ENCODE results near the gene KCNG2. TPM values are rescaled to one million over a fixed set of nuclear protein-coding genes. Genes with fewer than 3 reads are reported as not detected.

KCNG2 gene
- total RNA-seq, 2 experiments from 2014 or later: not detected

DNA sequence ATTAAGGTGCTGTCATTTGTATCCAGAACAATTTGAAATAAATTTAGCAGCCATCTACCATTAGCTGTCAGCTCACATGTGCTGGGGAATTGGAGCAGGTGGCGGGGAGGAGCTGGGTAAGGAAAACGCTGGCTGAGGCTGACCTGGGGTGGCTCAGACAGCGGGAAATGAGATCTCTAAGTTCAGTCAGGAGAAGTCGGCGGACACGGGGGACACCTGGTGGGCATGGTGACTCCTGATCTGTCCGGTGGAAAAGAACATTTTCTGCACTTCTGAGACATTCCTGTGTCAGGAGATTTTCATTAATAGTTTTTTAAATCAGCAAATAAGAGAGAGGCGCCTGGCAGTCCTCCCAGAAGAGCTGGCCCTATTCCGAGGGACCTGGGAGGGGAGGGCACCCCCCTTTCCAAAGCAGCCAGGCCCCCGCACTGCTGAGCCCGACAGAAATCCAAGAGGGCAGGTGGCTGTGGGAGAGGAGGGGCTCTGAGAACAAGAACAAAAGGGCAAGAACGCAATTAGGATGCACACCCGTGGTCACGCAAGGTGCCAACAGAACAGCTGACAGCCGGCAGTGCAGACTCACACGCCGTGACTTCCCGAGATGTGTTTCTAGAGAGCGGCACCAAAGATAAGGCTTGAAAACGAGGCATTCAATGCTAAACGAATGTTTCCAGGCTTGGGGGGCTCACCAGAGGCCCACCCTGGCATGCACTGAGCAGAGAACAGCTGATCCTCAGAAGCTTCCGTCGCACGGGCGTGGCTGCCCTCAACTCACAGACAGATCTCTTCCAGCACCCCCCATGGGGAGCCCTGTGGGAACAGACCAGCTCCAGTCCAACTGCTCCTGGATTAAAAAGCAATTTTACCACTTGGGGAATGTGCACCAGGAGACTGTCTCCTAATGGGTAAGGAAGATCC lies 127.3 kb downstream of the KCNG2 start:
- Mint-ChIP-seq H3K27ac (no peak overlapping the region), H3K36me3 (ENCODE audit: low read depth) (peaks cover 35% of the 10 kb centered on the region), H3K4me3 (no peak overlapping the region), H3K9me3 (peaks cover 16% of the 10 kb centered on the region), H3K4me1 (ENCODE audit: low read depth) (no peaks in the 10 kb centered on the region), H3K27me3 (no peaks in the 10 kb centered on the region)
- TF ChIP-seq, protein P1, sequence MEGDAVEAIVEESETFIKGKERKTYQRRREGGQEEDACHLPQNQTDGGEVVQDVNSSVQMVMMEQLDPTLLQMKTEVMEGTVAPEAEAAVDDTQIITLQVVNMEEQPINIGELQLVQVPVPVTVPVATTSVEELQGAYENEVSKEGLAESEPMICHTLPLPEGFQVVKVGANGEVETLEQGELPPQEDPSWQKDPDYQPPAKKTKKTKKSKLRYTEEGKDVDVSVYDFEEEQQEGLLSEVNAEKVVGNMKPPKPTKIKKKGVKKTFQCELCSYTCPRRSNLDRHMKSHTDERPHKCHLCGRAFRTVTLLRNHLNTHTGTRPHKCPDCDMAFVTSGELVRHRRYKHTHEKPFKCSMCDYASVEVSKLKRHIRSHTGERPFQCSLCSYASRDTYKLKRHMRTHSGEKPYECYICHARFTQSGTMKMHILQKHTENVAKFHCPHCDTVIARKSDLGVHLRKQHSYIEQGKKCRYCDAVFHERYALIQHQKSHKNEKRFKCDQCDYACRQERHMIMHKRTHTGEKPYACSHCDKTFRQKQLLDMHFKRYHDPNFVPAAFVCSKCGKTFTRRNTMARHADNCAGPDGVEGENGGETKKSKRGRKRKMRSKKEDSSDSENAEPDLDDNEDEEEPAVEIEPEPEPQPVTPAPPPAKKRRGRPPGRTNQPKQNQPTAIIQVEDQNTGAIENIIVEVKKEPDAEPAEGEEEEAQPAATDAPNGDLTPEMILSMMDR (IDR thresholded peaks at IDR 0.05): no peak
- ATAC-seq (no peak), DNase-seq (no peak)
- intact Hi-C loops (cut with micrococcal nuclease): no loop called here
- POLR2A ChIA-PET: interaction anchor here (0.6 kb wide), 2 partner anchors 14 to 17 kb away, joined by 3 read pairs; no protein-coding TSS in a partner anchor
- CTCF ChIA-PET: no interaction called here

DNA sequence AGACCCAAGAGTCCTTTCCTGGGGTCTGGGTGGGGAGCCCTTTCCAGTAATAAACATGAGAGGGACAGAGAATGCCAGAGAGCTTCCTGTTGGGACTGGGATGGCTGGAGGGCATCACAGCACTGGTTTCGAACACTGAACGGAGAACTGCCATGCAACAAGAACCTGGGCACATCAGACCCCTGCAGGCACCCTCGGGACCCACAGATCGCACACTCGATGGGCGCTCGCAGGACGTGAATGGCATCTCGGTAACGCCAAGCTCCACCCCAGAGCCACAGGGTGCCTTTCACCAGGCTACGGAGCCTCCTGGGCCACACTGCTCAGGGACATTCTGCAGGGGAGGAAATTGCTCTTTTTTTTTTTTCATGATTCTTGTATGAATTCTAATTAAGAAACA lies 128.6 kb downstream of the KCNG2 start:
- ChIA-PET POLR2A (no interaction called here), CTCF (no interaction called here)
- H3K27me3 Mint-ChIP-seq: no peaks in the 10 kb centered on the region
- H3K36me3 Mint-ChIP-seq (ENCODE audit: low read depth): peaks cover 44% of the 10 kb centered on the region
- H3K4me3 Mint-ChIP-seq: no peak overlapping the region
- H3K9me3 Mint-ChIP-seq: peaks cover 21% of the 10 kb centered on the region
- intact Hi-C loops (cut with micrococcal nuclease): no loop called here
- no peaks in the 10 kb centered on the region for H3K4me1 Mint-ChIP-seq (ENCODE audit: low read depth)
- no peak overlapping the region for H3K27ac Mint-ChIP-seq
- ATAC-seq (no peak), DNase-seq (no peak)
- TF ChIP-seq, protein P1 (IDR thresholded peaks at IDR 0.05): no peak

DNA sequence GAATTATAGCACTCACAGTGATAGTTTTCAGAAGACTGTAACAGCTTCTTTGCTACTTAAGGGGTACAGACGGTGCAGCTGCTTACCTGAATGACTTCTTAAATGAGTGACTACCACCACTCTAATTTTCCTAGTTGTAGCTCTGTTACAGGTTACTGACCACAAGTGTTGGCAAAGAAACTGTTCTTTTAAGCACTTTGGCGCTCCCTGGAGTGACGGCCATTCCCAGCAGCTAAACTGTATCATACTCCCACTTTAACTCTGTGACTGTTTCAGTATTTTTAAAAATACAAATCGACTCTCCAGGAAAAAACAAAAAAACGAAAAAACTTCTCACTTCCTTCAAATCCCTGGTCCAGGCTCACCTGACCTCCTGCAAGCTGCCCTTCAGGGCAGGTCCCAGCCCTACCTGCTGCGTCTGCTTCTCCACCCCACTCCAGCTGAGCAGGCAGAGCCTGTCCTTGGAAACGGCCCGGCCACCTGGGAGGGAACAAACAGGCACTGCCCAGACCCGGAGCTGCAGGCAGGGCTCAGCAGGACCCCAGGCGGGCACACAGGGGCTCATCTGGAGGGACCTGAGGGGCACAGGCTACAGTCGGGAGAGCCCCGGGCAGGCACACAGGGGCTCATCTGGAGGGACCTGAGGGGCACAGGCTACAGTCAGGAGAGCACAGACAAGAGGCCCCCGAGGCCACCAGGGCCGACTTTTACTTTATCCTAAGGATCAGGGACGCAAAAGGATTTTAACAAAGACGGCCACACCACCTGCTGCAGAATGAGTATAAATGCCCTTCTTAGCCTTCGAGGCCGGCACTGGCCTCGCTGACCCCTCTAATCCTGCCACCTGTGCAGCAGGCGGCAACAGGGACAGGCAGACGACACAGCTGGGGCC lies 129.2 kb downstream of the KCNG2 start:
- Mint-ChIP-seq H3K27me3 (no peaks in the 10 kb centered on the region), H3K36me3 (ENCODE audit: low read depth) (peaks cover 47% of the 10 kb centered on the region), H3K27ac (no peak overlapping the region), H3K4me1 (ENCODE audit: low read depth) (no peaks in the 10 kb centered on the region), H3K4me3 (no peak overlapping the region), H3K9me3 (peaks cover 25% of the 10 kb centered on the region)
- CTCF ChIA-PET: no interaction called here
- TF ChIP-seq, protein P1 (IDR thresholded peaks at IDR 0.05): no peak
- POLR2A ChIA-PET: no interaction called here
- ATAC-seq (no peak), DNase-seq (no peak)
- intact Hi-C loops (cut with micrococcal nuclease): no loop called here

DNA sequence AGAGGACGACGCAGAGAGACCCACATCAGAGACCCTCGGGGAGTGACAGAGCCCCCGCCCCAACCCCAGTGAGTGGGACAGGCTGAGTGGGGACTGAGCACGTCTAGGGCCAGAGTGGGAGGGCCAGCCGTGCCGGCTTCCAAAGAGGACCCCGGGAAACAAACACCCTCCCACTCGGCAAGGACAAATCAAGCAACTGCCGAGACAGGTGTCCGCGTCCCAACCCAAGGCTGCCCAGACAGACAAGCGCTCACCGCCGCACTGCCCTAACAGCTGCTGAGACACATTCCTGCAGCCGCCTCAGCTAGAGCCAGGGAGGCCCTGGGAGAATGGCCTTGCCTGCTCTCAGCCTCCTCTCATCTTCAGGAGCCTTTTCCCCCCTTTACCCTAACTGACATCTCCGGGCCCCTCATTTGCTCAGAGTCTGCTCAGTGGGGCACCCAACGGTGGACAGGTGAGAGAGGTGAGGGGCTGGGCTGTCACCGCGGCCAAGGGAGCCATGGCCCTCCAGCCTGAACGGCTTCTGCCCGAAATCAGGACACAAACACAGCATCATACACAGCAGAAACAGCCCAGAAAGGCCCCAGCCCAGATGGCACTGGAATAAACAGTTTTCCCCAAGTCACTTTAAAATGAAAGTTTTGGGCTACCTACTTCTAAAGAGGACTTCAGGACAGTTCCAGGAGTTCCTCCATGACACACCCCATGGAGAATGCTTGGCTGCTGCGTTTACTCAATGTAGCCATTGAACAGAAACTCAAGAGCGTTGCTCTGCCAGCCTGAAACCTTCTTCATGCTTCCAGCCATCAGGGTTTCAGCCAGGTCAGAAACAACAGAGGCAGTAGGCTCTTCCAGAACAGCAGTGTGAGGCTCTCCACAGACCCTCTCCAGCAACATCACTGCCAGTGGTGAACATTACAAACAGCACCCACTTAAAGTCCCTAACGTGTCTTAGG lies 130.1 kb downstream of the KCNG2 start:
- intact Hi-C loops (cut with micrococcal nuclease): no loop called here
- Mint-ChIP-seq H3K4me3 (no peak overlapping the region), H3K4me1 (ENCODE audit: low read depth) (no peaks in the 10 kb centered on the region), H3K27ac (no peak overlapping the region), H3K36me3 (ENCODE audit: low read depth) (peaks cover 56% of the 10 kb centered on the region), H3K27me3 (no peaks in the 10 kb centered on the region), H3K9me3 (peaks cover 35% of the 10 kb centered on the region)
- ATAC-seq: no peak
- ChIA-PET CTCF (no interaction called here), POLR2A (no interaction called here)
- no peak for DNase-seq
- TF ChIP-seq, protein P1 (IDR thresholded peaks at IDR 0.05): no peak
